GM21528 (cell line): ENCODE data around the gene CD68.
"Not testable (repeated sequence)": the region's sequence is repeated elsewhere in the genome, so short reads cannot be mapped to it uniquely, and the experiment has no call there.

Experiments used
- ATAC-seq: cut with Tn5 transposase; IDR thresholded peaks from one replicate; pipeline ENCODE4 v1.9.1; 2021; ENCODE audit warnings: mild to moderate bottlenecking, moderate library complexity; ENCODE audit not compliant: unreplicated experiment, low FRiP score

The CD68 gene

GRCh38 chr17:7606280-7606679 lies 26.8 kb downstream of the CD68 start:
- no peak for ATAC-seq

DNA sequence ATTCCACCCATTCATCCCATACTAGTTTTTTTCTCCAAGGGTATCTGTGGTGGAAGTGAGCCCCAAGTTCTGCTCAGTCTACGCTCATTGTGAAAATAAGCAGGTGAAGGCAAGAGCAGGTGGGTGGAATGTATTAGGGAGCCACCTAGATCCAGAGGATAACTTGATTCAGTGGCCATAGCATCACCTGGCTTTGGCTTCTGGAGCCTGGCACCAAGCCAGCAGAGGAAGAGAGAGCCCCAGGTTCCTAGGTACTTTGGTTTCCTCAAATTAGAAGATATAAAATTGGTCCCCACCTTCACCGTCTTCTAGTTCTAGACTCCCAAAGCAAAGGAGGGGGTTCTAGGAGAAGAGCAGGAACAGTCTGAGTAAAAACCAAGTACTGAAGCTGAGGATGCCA lies 31.2 kb downstream of the CD68 start:
- ATAC-seq = no peak

GRCh38 chr17:7611635-7612293 lies 32.3 kb downstream of the CD68 start:
- no peak for ATAC-seq

- ATAC-seq = no peak
These were observed 32.8 kb downstream of the CD68 start for GRCh38 chr17:7612294-7612640.

GRCh38 chr17:7613769-7614424 lies 34.5 kb downstream of the CD68 start:
- no peak for ATAC-seq

DNA sequence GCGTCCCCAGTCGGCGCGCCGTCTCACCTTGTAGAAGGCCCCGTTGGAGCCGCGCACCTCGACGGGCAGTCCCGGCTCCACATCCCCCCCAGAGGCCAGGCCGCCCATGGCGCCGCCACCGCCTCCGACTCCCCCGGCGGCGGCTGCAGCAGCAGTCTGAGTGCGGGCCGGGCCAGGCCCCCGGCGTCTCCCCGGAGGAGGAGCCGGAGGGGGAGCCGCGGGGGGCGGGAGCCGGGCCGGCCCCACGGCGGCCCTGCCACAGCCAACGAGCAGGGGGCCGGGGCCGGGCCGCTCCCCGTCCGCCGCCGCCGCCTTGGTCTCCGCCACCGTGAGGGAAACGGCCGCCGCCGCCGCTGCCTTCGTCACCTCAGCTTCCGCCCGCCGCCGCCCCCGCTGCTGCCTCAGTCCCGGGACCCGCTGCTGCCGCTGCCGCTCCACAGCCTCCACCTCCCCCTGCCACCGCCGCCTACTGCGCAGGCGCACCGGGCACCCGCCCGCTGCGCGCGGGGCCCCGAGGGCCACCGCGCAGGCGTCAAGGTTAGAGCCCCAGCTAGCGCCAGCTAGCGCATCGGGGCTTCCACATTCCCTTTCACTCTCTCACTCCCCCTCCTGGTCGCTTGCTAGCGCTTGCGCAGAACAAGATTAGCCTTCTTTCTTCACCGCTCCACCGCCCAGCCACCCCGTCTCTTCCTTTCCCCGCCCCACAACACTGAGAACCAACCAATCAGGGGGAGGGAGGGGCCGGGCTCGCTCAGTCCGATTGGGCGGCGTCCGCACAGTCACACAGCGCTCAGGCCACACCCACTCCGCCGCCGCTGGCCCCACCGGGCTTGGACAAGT lies 35.2 kb downstream of the CD68 start, which contains the start of gene FXR2:
FXR2 (minus strand) TSS at position 473 of the 840 bp plus-strand sequence; CDS start at position 108, 365 bp downstream.
- peak; percentile 81 for ATAC-seq

DNA sequence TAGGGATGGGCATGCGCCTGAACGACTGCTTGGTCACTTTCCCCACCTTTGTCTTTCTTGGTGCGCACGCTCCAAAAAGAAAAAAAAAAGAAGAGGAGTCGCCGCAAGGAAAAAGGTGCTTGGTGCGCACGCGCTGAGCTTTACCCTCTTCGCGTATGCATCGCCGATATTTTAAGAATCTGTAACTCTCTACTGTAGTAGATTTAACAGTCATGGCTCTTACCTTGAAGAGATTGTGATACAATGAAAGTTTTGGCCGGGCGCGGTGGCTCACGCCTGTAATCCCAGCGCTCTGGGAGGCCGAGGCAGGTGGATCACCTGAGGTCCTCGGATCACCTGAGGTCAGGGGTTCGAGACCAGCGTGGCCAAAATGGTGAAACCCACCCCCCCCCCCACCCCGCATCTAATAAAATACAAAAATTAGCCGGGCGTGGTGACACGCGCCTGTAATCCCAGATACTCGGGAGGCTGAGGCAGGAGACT lies 35.9 kb downstream of the CD68 start:
- ATAC-seq = no peak

DNA sequence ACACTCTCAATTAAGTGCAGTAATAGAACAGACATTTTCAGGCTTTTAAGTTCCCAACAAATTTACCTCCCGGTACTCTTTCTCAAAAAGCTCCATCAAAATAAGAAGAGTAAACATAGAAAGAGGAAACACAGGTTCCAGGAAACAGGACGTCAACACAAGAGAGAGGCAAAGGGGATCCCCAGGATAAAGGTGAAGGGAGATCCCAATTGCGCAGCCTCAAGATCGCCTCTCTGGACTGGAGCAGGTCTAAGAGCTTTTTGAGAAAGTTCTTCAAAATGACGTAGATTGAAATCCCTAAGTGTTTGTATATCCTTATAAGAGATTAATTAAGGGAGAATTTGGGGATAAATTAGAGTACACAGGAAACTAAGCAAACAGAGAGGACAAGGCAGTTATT lies 39.2 kb downstream of the CD68 start:
- no peak for ATAC-seq

DNA sequence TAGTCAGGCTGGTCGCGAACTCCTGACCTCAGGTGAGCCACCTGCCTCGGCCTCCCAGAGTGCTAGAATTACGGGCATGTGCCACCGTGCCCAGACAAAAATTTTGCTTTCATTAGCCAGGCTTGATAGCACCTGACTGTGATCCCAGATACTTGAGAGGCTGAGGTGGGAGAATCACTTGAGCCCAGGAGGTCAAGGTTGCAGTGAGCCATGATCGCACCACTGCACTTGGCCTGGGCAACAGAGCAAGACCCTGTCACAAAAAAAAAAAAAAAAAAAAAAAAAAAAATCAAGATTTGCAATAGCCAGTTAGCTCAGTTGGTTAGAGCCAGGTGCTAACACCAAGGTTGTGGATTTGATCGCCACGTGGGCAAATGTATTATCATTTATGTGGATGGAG lies 41.4 kb downstream of the CD68 start:
- ATAC-seq = no peak

GRCh38 chr17:7623661-7624060 lies 44.2 kb downstream of the CD68 start:
- no peak for ATAC-seq

DNA sequence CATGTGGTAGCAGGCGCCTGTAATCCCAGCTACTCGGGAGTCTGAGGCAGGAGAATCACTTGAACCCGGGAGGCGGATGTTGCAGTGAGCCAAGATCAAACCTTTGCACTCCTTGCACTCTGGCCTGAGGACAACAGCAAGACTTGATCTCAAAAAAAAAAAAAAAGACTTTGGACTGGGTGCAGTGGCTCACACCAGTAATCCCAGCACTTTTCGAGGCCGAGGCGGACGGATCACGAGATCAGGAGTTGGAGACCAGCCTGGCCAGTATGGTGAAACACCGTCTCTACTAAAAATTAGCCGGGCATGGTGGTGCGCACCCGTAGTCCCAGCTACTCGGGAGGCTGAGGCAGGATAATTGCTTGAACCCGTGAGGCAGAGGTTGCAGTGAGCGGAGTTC lies 46.3 kb downstream of the CD68 start:
- ATAC-seq = not testable (repeated sequence)

DNA sequence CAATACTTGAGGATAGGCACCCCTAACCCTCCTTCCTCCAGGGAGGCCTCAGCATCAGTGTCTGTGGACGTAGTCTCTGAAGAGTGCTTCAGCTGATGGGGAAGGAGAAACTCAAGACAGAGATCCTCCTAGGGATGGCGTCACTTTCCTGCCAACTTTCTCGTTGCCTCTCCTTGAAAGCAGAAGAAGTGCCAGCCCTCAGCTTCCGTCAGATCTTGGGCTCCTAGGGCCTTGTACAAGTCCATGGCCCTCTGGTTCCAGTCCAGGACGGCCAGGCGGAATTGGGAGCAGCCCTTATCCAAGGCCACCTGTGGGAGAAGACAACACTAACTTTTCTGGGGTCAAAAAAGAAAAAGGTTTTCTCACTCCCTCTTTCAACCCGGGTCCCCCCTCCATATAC lies 46.9 kb downstream of the CD68 start:
- ATAC-seq = no peak

DNA sequence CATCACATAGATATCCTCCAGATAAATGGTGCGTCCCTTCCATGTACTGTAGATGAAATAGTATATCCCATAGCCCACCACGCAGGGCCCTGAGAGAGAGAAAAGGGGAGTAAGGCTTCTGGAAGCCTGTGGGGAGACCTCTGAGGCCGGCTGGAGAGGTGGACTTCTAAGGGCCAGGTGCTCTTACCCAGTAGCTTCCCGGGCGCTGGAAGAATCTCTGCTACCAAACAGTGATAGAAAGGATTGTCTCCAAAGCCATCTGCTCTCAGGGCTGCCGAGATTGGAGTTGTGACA lies 47.5 kb downstream of the CD68 start:
- ATAC-seq = no peak

GRCh38 chr17:7627250-7628121 lies 48.0 kb downstream of the CD68 start, which contains the start of gene SAT2:
SAT2 (minus strand) TSS chr17:7627821; CDS start chr17:7627635, 186 bp downstream.
- ATAC-seq = peak; percentile 79

GRCh38 chr17:7629939-7630571 lies 50.6 kb downstream of the CD68 start, which contains the start of gene SHBG:
SHBG (plus strand) TSS chr17:7630135; CDS start chr17:7630173, 38 bp downstream.
- ATAC-seq = no peak
